HCT116 (cell line): ENCODE results near the gene TMEM79. TPM values are rescaled to one million over a fixed set of nuclear protein-coding genes. Genes with fewer than 3 reads are reported as not detected.
"Not testable (repeated sequence)": the region's sequence is repeated elsewhere in the genome, so short reads cannot be mapped to it uniquely, and the experiment has no call there.

ENCODE experiments used
- ATAC-seq: fragments of 200-7000 bp; cut with Tn5 transposase; 2 replicates; pipeline ENCODE4 v1.9.1; 2020; ENCODE audit warnings: mild to moderate bottlenecking, moderate library complexity
- BruUV-seq: library from RNA; stranded (reverse); fragments of 400-500 nt; replicated peaks from 2 replicates; lab custom pipeline; 2021; lab: Mats Ljungman, UMichigan
- CTCF ChIA-PET: fragments of 300-600 bp; sonication (Branson Sonifier 250); formaldehyde crosslinking; loops from one replicate; lab custom pipeline; 2021; ENCODE audit warnings: antibody characterized with exemption; lab: Charles Lee
- POLR2A ChIA-PET: fragments of 300-600, 350-600 bp; sonication (Branson Sonifier 250); formaldehyde crosslinking; loops from one replicate; lab custom pipeline; 2021; ENCODE audit warnings: antibody characterized with exemption; lab: Charles Lee
- RAD21 ChIA-PET, 2 experiments: fragments of 300-600 bp; sonication (Branson Sonifier 250); formaldehyde crosslinking; loops; one replicate each; lab custom pipeline; 2023; ENCODE audit warnings: low total read pairs in 2 of 2; ENCODE audit not compliant: uncharacterized antibody in 2 of 2, unreplicated experiment in 2 of 2, low non-redundant PET in 1 of 2; lab: Charles Lee
- DNase-seq: peaks from one replicate; pipeline ENCODE4 v3.0.0-alpha.2; 2010; ENCODE audit warnings: low read depth, low spot score
- H2AFZ ChIP-seq: fragments of 200-600 bp; shearing (Covaris generic), sonication (generic); 2 replicates; pipeline ENCODE4 v1.6.1; 2017; ENCODE audit warnings: low read depth, mixed run types, mixed read lengths, antibody characterized with exemption, low read length; ENCODE audit not compliant: poor library complexity, severe bottlenecking
- H3K27ac ChIP-seq: 2 replicates; pipeline ENCODE4 v1.5.1; 2012; ENCODE audit warnings: low read depth, low read length
- H3K27me3 ChIP-seq: fragments of 200-600 bp; sonication (generic); 2 replicates; pipeline ENCODE4 v1.6.1; 2016; ENCODE audit warnings: mixed run types, low read length, mixed read lengths; ENCODE audit not compliant: insufficient read depth
- H3K36me3 ChIP-seq, 2 experiments: fragments of 200-500 bp in 1 of 2; fragments of 200-600 bp in 1 of 2; sonication (Bioruptor generic) in 1 of 2; sonication (generic) in 1 of 2; 2 replicates each; pipeline versions ENCODE4 v1.5.1 to v1.6.1; 2014 to 2016; ENCODE audit warnings: low read length in 2 of 2, inconsistent platforms in 1 of 2, mixed read lengths in 1 of 2, mixed run types in 1 of 2; ENCODE audit not compliant: insufficient read depth in 2 of 2, control insufficient read depth in 1 of 2
- H3K4me1 ChIP-seq, 2 experiments: fragments of 200-600 bp in 1 of 2; sonication (generic) in 1 of 2; 2 replicates each; pipeline versions ENCODE4 v1.5.1 to v1.6.1; 2012 to 2017; ENCODE audit warnings: low read length in 2 of 2, inconsistent platforms in 1 of 2, mild to moderate bottlenecking in 1 of 2, mixed read lengths in 1 of 2, mixed run types in 1 of 2, moderate library complexity in 1 of 2; ENCODE audit not compliant: insufficient read depth in 2 of 2, control insufficient read depth in 1 of 2
- H3K4me2 ChIP-seq: fragments of 200-600 bp; sonication (generic); 2 replicates; pipeline ENCODE4 v1.6.1; 2017; ENCODE audit warnings: mixed run types, low read length, mixed read lengths
- H3K4me3 ChIP-seq, 2 experiments: fragments of 200-600 bp in 1 of 2; sonication (generic) in 1 of 2; replicated peaks in 1 of 2; 2 replicates each; pipeline ENCODE4 v1.5.1; 2011 to 2016; ENCODE audit warnings: low read length in 2 of 2, control low read depth in 1 of 2, low read depth in 1 of 2, mild to moderate bottlenecking in 1 of 2, mixed read lengths in 1 of 2, mixed run types in 1 of 2
- H3K79me2 ChIP-seq: fragments of 200-600 bp; sonication (generic); 2 replicates; pipeline ENCODE4 v1.6.1; 2017; ENCODE audit warnings: mild to moderate bottlenecking, mixed run types, low read length, moderate library complexity, mixed read lengths; ENCODE audit not compliant: insufficient read depth
- H3K9ac ChIP-seq: fragments of 200-600 bp; sonication (generic); 2 replicates; pipeline ENCODE4 v1.6.1; 2016; ENCODE audit warnings: low read length, mixed read lengths
- H3K9me2 ChIP-seq: fragments of 200-600 bp; sonication (generic), shearing (Covaris generic); 2 replicates; pipeline ENCODE4 v1.6.1; 2017; ENCODE audit warnings: mixed run types, mild to moderate bottlenecking, moderate library complexity; ENCODE audit not compliant: insufficient read depth
- H3K9me3 ChIP-seq, 2 experiments: fragments of 200-500 bp in 1 of 2; fragments of 200-600 bp in 1 of 2; sonication (Bioruptor generic) in 1 of 2; sonication (generic) in 1 of 2; 2 replicates each; pipeline ENCODE4 v1.6.1; 2014 to 2017; ENCODE audit warnings: low read length in 2 of 2, mixed read lengths in 2 of 2, inconsistent platforms in 1 of 2, low read depth in 1 of 2, mild to moderate bottlenecking in 1 of 2, mixed run types in 1 of 2, moderate library complexity in 1 of 2; ENCODE audit not compliant: control insufficient read depth in 1 of 2, insufficient read depth in 1 of 2
- H4K20me1 ChIP-seq: fragments of 200-600 bp; sonication (generic), shearing (Covaris generic); 2 replicates; pipeline ENCODE4 v1.6.1; 2017; ENCODE audit warnings: mixed run types, mild to moderate bottlenecking, moderate library complexity; ENCODE audit not compliant: insufficient read depth
- CTCF ChIP-seq, 3 experiments: fragments of 200-600 bp in 1 of 3; sonication (generic) in 1 of 3; IDR thresholded peaks in 2 of 3; conservative IDR thresholded peaks in 1 of 3; 2 replicates each; pipeline ENCODE4 v1.5.1; 2012 to 2017; ENCODE audit warnings: low read depth in 2 of 3, low read length in 2 of 3, antibody characterized with exemption in 1 of 3, borderline replicate concordance in 1 of 3, control low read depth in 1 of 3, mild to moderate bottlenecking in 1 of 3, mixed read lengths in 1 of 3, mixed run types in 1 of 3, moderate library complexity in 1 of 3; ENCODE audit not compliant: insufficient read depth in 1 of 3
- EGR1 ChIP-seq: IDR thresholded peaks from 2 replicates; pipeline ENCODE4 v1.6.1; 2012; ENCODE audit warnings: low read depth
- JUND ChIP-seq: IDR thresholded peaks from 2 replicates; pipeline ENCODE4 v1.6.1; 2012
- MAX ChIP-seq: IDR thresholded peaks from 2 replicates; pipeline ENCODE4 v1.6.1; 2012
- SIN3A ChIP-seq: IDR thresholded peaks from 2 replicates; pipeline ENCODE4 v1.6.1; 2012; ENCODE audit warnings: low read depth
- SP1 ChIP-seq: IDR thresholded peaks from 2 replicates; pipeline ENCODE4 v1.6.1; 2012; ENCODE audit warnings: low read depth
- intact Hi-C: fragments of 100-400 bp; cut with micrococcal nuclease; formaldehyde crosslinking; loops from 2 replicates; pipeline ENCODE4 v1.10.0; 2022
- total RNA-seq: library from RNA; stranded (reverse); gene quantifications from one replicate; pipeline ENCODE4 v1.2.1, GENCODE V29; 2021; ENCODE audit not compliant: unreplicated experiment

TMEM79 gene
- total RNA-seq, 1 experiment from 2014 or later = 6.3 TPM

GRCh38 chr1:156320560-156320959, 36.4 kb downstream of the TMEM79 start:
- ChIA-PET RAD21 (no interaction called here), CTCF (interaction anchor here (1.4 kb wide), 1 partner anchor 95 kb away, joined by 3 read pairs; no protein-coding TSS in a partner anchor), POLR2A (no interaction called here)
- Histone ChIP-seq H2AFZ (no peak overlapping the region), H4K20me1 (peaks cover 3% of the 10 kb centered on the region; the same call in 1 of the 2 replicates), H3K4me1 (no peaks in the 10 kb centered on the region), H3K36me3 (peaks cover 75 to 83% of the 10 kb centered on the region in 2 experiments), H3K4me3 (no peak overlapping the region), H3K9me2 (no peaks in the 10 kb centered on the region), H3K27ac (no peak overlapping the region), H3K4me2 (no peak overlapping the region), H3K9me3 (no peaks in the 10 kb centered on the region), H3K79me2 (peaks cover 86% of the 10 kb centered on the region), H3K27me3 (no peaks in the 10 kb centered on the region), H3K9ac (no peak overlapping the region)
- ATAC-seq (no peak), DNase-seq (no peak)
- TF ChIP-seq EGR1 = no peak
- no peak for TF ChIP-seq JUND
- no peak for TF ChIP-seq SIN3A
- TF ChIP-seq SP1 = no peak
- TF ChIP-seq CTCF (IDR thresholded peaks at IDR 0.05 in 2 of 3, conservative IDR thresholded peaks at IDR 0.05 in 1 of 3; ENCODE audit: borderline replicate concordance in 1 of 3, insufficient read depth in 1 of 3, low read depth in 2 of 3, low read length in 2 of 3) = no peak
- no peak for TF ChIP-seq MAX
- no TSS peak for BruUV-seq
- intact Hi-C loops = no loop called here

GRCh38 chr1:156323179-156323578, 39.1 kb downstream of the TMEM79 start:
- H3K27me3 ChIP-seq, RAD21 ChIA-PET, H3K4me1 ChIP-seq, H3K27ac ChIP-seq, BruUV-seq, H3K9me2 ChIP-seq, ATAC-seq, H2AFZ ChIP-seq, H3K4me3 ChIP-seq, H3K9ac ChIP-seq, H3K9me3 ChIP-seq, H3K4me2 ChIP-seq, H4K20me1 ChIP-seq, intact Hi-C loops, DNase-seq, CTCF ChIA-PET: not testable (repeated sequence)
- peaks cover 78% of the 10 kb centered on the region for H3K79me2 ChIP-seq
- peaks cover 60 to 71% of the 10 kb centered on the region in 2 experiments for H3K36me3 ChIP-seq
- POLR2A ChIA-PET = interaction anchor here (1.7 kb wide), 1 partner anchor 10 kb away, joined by 3 read pairs; no protein-coding TSS in a partner anchor
